SK-N-MC (cell line): ENCODE results near the gene FANCC.

ENCODE experiments used
- EZH2 ChIP-seq: fragments of 200-600 bp; sonication (generic); IDR thresholded peaks from one replicate; pipeline ENCODE4 v1.6.1; 2017; ENCODE audit warnings: antibody characterized with exemption
- FOXP2 ChIP-seq: optimal IDR thresholded peaks from 2 replicates; pipeline ENCODE3; 2011; ENCODE audit warnings: mild to moderate bottlenecking, moderate library complexity; ENCODE audit not compliant: insufficient read depth; ENCODE audit errors: extremely low read length, control extremely low read depth
- POLR2AphosphoS5 ChIP-seq: IDR thresholded peaks from 2 replicates; pipeline ENCODE4 v1.6.1; 2012; ENCODE audit warnings: mild to moderate bottlenecking, low read depth, low read length, borderline replicate concordance

GRCh38 chr9:95094002-95094401 lies 223.5 kb downstream of the FANCC start:
- TF ChIP-seq POLR2AphosphoS5: no peak
- no peak for TF ChIP-seq EZH2
- TF ChIP-seq FOXP2: no peak
